ENCODE results near the gene SLC35A2.
"Not testable (repeated sequence)": the region's sequence is repeated elsewhere in the genome, so short reads cannot be mapped to it uniquely, and the experiment has no call there.

Gene SLC35A2

DNA sequence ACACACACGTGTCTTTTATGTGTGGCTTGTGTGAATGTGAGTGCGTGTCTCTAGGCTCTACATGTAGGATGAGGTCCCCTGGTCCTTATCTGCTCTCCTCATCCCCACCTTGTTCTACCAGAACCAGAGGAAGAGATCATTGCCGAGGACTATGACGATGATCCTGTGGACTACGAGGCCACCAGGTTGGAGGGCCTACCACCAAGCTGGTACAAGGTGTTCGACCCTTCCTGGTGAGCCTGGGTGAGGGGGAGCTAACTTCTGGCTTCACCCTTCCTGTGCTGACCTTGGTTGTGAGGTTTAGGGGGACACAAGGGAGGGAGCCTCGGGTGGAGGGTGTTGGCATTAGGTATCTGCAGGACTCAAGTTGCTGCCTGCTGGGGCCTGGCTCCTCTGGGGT, 10.4 kb downstream of the SLC35A2 start:
- DNase-seq (ENCODE audit: low read depth), result no peak

DNA sequence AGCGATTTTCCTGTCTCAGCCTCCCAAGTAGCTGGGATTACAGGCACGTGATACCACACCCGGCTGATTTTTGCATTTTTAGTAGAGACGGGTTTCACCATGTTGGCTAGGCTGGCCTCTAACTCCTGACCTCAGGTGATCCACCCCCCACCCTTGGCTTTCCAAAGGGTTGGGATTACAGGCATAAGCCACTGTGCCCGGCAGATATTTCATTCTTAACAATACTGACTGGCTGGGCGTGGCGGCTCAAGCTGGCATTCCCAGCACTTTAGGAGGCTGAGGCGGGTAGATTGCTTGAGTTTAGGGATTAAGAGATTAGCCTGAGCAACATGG, 12.4 kb downstream of the SLC35A2 start:
- DNase-seq (ENCODE audit: low read depth), result no peak

DNA sequence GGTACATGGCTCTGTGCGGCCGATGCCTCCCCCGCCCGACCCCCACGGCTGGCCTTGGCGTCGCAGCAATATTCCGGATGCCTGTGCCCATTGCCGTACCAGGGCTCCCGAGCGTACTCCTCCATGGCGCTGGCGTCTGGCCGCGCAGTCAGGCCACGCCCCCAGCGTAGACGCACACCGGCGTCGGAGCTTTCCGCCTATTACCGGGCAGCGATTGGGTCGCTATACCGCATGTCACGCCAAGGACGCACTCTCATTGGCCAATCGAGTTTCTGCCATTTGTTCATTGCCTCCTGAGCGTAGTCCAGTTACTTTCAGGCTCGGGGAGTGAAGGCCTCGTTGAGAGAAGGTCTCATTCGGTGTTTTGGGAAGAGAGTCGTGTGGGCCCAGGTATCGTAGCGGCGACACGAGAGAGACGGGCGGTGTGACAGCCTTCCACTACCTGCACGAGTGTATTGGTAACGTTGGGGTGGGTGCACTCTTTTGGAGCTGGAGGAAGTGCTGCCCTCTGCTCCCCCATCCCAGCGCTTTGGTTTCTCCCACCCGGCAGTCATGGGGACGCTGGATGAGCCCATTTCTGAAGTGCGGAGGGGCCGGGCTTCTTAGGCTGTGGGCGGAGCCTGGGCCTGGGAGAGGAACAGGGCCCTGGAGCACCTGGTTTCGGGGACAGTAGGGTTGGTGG, 13.7 kb downstream of the SLC35A2 start, which contains the start of the genes PQBP1 and TIMM17B:
TSS of gene PQBP1 (plus strand) at position 306 of the 682 bp plus-strand sequence. CDS start 580 bp downstream, outside the sequence.
TSS of gene TIMM17B (minus strand) at position 144 of the 682 bp plus-strand sequence. CDS start at position 125, 19 bp downstream.
- DNase-seq (ENCODE audit: low read depth), result peak; percentile 79

DNA sequence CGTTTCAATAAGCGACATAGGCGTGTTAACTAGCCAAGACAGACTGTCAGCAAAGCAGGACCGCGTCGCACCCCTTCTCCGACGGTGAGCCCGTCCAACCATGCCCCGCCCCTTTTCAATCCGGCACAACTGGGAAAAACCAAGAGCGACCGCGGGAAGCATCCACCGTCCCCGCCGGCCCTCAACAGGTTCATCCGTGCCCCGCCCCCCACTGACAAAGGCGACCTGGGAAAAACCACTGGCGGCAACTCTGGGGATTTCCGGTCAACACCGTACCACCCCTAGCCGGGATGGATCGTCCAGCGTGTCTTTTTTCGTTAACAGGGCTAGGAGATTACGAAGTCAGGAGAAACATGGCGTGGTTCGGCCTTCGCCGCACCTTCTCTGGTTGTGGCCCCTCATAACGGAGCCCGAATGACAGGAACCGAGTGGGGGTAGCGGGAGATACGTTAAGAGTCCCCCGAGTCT, 14.3 kb downstream of the SLC35A2 start:
- DNase-seq (ENCODE audit: low read depth), result no peak

DNA sequence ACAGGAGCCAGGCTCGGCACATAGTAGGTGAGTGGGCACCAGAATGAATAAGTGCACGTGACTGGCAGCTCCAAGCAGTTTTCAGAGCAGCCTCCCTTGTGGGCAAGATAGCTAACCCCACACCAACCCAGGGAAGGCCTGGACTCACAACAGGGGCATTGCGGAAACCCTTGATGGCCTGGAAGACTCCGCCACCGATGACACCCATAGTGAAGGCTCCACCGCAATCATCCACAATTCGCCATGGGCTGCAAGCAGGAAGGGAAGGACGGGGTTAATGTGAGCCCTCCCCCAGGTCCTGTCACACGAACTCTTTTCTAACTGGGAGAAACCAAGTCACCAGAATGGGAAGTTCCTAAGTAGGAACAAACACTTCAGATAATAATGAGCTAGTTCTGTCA, 14.8 kb downstream of the SLC35A2 start:
- DNase-seq (ENCODE audit: low read depth), result no peak

DNA sequence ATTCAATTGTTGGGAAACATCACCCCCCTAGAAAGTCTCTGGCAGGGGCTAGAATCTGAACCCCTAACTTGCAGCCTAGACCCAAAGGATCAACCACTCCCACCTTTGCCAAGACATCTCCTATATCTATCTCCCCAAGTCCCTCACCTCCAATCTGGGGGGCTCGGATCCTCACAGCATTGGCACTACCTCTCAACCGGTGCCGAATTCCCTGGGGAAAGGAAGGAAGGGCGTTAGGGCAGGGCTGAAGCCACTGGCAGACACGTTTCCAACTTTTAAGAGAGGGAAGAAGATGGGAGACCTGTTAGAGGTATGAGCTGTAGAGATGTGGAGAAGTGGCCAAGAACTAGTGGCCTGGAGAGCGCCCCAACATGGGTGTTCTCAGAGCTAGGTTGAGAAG, 16.6 kb downstream of the SLC35A2 start:
- DNase-seq (ENCODE audit: low read depth), result no peak

DNA sequence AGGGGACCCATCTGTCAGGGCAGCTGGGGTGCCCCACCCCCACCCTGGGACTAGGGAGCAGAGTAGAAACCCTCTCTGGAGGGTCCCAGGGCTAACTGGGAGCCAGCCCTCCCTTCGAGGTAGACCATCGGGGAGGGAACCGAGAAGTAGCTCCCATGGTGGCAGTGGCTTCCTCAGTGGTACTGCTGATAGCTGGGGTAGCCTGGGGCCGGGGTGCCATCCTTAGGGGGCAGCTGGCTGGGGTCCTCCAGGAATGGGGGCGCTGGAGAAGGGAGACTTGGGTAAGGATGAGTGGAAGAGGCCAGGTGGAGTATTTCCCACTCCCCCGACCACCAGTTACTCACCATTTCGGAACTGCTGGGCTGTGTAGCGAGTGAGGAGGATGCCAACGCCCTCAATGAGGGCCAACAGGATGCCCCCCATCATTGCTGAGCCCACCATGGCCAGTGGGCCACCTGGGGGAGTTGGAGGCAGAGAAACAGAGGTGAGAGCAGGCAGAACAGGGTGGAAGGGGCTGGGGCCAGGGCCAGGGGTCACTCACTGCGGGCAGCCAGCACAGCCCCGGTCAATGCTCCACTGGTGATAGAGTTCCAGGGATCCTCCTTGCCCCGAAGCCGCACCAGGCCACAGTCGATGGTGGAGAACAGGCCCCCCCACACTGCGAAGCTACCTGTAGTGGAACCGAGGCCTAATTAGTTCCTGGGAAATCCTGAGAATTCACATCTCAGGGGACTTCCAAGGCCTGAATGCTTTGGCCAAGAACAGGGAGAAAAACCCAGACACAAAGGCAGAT, 17.7 kb downstream of the SLC35A2 start:
- no peak for DNase-seq (ENCODE audit: low read depth)

DNA sequence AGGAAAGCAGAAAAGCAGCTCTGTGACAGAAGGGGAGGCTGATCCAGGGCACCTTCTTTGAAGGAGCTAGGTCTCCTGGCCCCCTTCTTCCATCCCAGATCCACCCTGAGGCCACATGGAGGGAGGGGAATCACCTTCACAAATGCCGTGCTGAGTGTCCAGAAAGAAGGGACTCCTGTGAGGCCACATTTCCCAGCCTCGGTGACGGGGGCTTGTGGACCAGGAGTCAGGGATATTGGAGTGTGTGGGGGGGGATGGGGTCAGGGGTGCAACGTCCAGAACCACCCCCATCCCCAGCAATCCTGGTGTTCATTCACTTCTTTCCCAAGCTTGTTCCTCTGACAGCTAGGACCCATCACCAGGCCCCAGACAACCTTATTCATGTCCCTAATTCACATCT, 18.6 kb downstream of the SLC35A2 start:
- no peak for DNase-seq (ENCODE audit: low read depth)

DNA sequence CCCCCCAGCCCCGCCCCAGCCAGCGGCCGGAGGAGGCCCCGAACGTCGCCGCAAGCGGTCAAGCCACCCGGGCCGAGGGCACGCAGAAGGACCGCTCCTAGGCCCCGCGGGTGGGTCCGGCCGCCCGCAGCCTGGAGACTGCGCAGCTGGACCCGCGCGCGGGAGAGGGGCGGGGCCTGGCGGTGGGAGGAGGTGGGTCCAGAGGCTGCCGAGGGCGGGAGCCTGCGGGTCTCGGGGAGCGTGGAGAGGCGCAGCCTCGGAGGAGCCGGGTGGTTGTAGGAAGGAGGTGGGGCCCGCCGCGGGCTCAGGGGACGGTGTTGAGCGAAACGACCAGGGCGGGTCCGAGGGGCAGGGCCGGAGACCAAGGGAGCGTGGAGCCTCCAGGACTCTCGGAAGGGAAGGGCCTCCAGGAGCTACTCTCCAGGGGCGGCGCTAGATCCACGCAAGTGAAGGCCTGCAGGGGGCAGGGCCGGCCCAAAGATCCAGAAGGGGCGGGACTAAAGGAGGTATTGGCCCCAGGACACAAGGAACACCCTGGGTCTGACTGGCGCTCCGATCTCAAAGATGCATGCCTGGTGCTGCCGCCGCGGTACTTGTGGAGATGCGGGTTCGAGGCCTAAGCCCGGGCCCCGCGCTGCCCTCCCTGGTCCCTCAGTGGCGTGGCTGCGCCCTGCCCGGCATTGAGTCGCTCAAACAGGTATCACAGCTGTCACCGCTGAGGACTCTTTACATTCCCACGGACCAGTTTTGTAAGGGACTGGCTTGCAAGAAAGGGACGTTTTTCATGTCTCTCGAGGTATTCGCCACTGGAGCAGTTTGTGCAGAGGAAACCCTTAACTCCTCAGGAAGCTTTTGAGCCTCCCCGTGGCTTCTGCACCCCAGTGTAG, 19.8 kb downstream of the SLC35A2 start:
- DNase-seq (ENCODE audit: low read depth), result peak; percentile 62

DNA sequence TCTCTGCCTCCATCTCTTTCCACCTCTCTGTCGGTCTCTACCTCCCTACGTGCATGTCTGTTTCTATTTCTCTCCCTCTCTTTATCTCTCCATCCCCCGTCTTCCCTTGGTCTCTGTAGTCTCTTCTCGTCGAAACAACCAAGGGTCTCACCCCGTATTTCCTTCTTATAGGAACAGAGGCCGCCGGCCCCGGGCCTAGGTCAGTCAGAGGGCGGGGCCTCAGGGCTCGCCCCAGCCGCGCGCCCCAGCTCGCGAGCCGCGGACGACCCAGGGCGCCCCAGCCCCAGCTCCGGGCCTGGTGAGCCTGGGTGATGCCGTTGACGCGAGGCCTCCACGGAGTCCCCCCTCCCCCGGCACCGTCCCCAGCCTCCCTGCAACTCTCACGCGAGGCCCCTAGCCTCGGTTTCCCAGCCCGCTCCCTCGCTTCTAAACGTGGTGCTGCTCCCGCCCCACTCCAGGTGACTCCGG, 20.5 kb downstream of the SLC35A2 start:
- DNase-seq (ENCODE audit: low read depth), result no peak

DNA sequence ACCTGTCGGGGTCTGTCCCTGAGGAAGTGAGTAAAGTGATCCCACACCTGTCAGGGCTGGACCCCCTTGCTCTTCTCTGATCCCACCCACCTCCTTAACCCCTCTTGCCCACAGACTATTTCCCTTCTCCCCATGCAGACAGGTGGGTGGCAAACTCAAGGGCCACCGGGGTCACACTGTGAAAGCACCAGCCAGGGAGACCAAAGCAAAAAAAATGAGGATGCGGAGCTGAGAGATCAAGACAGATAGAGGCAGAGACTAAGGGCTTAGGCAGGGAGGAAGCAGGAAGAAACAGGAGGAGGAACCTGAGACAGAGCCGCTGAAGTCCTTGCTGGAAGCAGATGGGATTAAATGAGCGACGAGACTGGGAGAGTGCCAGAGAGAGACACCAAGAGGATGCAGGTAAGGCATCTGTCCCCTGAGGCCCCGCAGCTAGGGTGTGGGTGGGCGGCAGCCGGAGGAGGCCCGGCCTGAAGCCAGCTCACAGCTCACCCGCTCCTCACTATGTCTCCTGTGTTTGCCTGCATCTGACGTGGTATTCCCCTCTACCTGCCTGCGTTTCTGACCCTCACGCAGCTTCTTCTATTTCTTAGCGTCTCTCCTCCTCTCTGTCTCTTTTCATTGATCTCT, 21.0 kb downstream of the SLC35A2 start:
- DNase-seq (ENCODE audit: low read depth), result no peak

DNA sequence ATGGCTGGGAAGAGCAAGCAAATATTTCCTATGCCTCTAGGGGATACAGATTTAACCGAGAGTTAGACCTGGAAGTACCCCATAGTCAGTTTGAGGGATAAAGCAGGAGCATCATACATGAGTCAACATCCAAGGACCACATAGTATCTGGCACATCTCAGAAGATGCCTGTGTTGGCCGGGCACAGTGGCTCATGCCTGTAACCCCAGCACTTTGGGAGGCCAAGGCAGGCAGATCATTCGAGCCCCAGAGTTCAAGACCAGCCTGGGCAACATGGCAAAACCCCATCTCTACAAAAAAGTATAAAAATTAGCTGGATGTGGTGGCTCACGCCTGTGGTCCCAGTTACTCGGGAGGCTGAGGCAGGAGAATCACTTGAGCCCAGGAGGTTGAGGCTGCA, 24.9 kb downstream of the SLC35A2 start:
- DNase-seq (ENCODE audit: low read depth), result not testable (repeated sequence)

DNA sequence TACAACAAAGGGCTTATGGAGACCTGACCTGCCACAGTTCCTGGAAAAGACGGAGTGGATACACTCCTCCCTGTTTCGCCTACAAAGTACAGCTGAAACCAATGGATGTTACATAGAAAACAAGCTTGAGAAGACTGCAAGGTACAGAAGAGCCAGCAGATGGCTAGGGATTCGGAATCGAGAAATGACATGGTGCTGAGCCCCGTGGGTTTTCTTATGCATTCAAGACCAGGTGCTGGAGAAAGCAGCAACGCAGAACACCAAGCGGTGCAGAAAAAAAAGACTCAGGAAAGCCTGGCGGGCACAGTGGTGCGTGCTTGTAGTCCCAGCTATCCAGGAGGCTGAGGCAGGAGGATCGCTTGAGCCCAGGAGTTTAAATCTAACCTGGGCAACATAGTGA, 27.7 kb downstream of the SLC35A2 start:
- DNase-seq (ENCODE audit: low read depth), result no peak

DNA sequence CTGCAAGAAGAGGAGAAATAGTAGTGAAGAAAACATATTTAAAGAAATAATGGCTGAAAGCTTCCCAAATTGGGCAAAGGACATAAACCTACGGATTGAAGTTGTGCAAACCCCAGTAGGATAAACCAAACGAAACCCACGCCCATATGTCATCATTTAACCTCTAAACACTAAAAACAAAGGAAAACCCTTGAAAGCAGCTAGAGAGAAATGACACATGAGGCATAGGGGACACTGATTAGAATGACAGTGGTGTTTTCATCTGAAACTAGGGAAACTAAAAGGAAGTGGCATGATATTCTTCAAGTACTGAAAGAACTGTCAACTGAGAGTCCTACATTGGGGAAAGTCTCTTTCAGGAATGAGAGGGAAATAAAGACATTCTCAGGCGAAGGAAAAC, 34.5 kb downstream of the SLC35A2 start:
- DNase-seq (ENCODE audit: low read depth), result not testable (repeated sequence)

DNA sequence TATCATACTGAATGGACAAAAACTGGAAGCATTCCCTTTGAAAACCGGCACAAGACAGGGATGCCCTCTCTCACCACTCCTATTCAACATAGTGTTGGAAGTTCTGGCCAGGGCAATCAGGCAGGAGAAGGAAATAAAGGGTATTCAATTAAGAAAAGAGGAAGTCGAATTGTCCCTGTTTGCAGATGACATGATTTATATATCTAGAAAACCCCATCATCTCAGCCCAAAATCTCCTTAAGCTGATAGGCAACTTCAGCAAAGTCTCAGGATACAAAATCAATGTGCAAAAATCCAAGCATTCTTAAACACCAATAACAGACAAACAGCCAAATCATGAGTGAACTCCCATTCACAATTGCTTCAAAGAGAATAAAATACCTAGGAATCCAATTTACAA, 39.4 kb downstream of the SLC35A2 start:
- DNase-seq (ENCODE audit: low read depth), result not testable (repeated sequence)

DNA sequence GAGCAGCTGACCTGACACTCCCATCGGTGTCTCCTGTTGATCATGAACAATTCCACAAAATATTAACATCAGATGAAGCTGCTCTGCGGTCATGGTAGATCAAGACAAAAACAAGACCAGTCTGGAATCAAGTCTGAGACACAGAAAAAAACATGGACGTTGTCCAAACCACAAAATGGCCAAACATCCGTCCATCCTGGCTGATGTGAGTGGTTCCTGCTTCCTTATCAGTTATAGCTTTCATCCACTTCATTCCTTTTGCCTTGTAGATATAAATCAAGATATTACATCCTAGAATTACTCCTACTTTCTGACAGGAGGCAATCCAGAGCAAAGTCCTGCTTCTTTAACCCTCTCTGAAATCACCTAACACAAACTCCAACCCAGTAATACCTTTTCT, 47.2 kb downstream of the SLC35A2 start:
- no peak for DNase-seq (ENCODE audit: low read depth)

DNA sequence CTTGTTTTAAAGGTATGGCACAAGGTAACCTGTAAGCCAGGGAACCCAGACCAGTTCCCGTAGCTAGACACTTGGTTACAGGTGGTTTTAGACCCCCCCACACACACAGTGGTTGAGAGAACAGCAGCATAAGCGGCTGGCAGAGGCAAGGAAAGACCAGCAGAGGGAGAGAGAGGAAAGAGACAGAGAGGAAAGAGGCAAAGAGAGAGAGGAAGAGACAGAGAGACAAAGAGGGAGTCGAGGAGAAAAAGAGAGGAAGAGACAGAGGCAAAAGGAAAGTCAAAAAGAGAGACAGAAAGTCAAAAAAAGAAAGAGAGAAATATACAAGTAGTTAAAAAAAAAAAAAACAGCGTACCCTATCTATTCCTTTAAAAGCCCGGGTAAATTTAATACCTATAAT, 56.5 kb downstream of the SLC35A2 start:
- no peak for DNase-seq (ENCODE audit: low read depth)

DNA sequence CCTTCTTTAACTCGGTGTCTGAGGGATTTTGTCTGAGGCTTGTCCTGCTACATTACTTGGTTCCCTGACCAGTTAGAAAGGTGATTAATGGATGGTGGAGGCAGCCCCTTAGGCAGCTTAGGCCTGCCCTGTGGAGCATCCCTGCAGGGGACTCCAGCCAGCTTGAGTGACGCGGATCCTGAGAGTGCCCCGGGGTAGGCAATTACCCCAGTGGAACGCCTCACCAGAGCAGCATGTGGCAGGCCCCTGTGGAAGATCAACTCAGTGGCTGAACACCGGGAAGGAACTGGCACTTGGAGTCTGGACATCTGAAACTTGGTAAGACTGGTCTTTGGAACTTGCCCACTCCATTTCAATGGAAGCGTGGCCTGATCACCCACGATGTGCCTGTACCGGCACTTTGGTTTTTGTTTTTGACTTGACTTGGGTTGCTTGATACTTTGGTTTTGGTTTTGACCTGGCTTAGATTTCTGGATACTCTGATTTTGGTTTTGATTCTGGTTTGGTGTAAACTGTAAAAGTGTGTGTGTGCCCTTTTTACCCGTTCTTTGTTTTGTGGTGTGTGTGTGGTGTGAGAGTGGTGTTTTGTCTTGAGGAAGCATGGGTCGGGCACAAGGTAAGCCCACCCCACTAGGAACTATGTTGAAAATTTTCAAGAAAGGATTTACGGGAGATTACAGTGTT, 57.2 kb downstream of the SLC35A2 start:
- DNase-seq (ENCODE audit: low read depth), result not testable (repeated sequence)

DNA sequence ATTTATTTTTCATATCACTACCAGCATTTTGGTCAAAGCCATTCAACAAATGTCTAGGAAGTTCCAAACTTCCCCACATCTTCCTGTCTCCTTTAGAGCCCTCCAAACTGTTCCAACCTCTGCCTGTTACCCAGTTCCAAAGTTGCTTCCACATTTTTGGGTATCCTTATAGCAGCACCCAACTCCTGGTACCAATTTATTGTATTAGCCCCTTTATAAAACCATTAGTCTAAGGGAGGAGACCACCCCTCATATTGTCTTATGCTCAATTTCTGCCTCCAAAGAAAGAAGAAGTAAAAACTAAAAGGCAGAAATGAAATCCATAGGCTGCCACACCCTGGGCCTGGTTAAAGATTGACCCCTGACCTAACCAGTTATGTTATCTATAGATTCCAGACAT, 58.0 kb downstream of the SLC35A2 start:
- DNase-seq (ENCODE audit: low read depth), result not testable (repeated sequence)
